CD4-positive, alpha-beta T cell treated with Interleukin-2 at 100 ng/mL for 4 hours (primary cell): ENCODE measurements around the gene FBXL15.

ENCODE experiments used
- DNase-seq: peaks from one replicate; pipeline ENCODE4 v3.0.0-alpha.2; 2020; ENCODE audit warnings: low spot score

The FBXL15 gene

GRCh38 chr10:102411341-102412255 is 9.0 kb upstream of the FBXL15 start:
- DNase-seq: no peak

DNA sequence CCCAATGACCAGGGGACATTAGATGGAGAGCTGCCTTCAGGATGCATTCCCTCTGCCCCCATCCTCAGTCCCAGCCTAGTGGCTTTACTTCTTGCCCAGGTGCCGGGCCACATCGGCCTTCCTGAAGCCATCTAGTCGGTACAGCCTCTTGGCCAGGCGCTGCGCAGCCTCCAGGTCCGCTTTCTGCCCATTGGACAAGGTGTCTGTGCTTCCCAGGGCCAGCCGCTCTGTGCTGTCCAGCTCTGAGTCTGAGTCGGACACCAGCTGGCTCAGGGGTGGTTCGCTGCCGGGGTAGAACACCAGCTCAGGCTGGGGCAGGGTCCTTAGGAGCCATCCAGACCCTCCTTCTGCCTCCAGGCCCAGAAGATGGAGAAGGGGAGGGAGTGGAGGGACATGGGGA is 8.3 kb upstream of the FBXL15 start:
- no peak for DNase-seq

- DNase-seq: peak; percentile 46
These were observed 7.5 kb upstream of the FBXL15 start for GRCh38 chr10:102413053-102413705.

- no peak for DNase-seq
These were observed 6.7 kb upstream of the FBXL15 start for GRCh38 chr10:102413806-102414561.

GRCh38 chr10:102414749-102415148 is 5.9 kb upstream of the FBXL15 start:
- no peak for DNase-seq

DNA sequence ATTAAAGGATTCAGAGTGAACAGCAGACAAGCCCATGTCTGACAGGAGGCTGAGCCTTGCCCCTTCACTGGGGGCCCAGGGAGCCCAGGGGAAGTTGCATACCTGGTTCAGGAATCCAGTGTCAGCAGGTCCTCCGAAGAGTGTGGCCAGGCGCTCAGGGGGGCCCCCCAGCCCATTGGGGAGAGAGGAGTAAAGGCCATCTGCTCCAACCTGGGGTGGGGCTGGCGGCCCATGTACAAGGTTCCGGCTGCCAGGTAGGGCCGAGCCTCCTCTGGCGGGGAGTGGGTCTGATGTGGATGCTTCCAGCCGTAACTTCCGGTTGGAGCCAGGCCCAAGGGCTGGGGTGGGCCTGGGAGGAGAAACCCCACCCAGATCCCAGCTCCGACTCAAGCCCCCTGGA is 4.4 kb upstream of the FBXL15 start:
- DNase-seq: no peak

DNA sequence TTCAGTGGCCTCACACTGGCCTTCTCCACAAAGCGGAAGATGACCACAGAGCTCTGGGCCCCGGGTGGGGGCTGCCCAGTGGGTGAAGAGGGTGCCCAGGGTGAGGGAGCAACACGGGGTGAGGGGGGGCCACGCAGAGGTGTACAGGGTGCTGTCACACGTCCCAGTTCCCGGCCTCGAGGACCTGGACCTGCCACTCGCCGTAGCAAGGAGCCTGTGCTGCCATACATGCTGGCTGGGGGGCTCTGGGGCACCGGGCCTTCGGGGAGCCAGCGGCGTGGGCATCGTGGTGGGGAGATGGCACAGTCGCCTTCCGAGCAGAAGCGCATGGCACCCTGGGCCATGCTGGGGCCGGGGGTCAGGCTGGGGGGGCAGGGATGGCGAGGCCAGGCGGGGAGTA is 3.9 kb upstream of the FBXL15 start:
- no peak for DNase-seq

DNA sequence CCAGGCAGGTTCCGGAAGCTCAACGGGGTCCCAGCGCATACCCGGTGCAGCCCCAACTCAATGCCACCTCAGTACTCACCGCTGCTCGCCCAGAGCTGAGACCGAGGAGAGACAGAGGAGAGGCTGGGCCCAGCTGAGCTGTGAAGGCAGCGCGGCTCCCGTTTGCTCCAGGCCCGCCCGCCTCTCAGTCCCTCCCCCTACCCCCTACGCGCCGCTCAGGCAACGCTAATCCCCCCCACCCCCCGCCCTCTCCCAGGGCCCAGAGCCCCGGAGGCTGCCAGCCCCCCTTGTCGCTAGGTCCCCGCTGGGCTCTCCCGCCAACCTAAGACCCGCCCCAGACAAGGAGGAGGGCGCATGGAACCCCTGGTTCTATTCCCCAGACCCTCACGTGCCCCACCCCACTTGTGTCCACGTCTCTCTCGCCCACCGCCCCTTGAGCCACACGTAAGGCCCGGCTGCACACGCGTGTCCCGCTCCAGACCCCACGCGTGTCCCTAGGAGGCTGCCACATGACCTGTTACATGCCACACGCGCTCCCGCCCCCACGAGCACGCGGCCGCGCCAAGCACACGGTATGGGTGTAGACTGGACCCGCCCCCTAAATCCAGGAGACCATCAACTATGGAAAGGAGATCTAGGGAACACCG is 1.9 kb upstream of the FBXL15 start, which contains the start of gene PSD:
Gene PSD, minus strand, starts transcription at position 164 of the 647 bp plus-strand sequence. CDS start 1,747 bp downstream, outside the sequence.
- DNase-seq: no peak

DNA sequence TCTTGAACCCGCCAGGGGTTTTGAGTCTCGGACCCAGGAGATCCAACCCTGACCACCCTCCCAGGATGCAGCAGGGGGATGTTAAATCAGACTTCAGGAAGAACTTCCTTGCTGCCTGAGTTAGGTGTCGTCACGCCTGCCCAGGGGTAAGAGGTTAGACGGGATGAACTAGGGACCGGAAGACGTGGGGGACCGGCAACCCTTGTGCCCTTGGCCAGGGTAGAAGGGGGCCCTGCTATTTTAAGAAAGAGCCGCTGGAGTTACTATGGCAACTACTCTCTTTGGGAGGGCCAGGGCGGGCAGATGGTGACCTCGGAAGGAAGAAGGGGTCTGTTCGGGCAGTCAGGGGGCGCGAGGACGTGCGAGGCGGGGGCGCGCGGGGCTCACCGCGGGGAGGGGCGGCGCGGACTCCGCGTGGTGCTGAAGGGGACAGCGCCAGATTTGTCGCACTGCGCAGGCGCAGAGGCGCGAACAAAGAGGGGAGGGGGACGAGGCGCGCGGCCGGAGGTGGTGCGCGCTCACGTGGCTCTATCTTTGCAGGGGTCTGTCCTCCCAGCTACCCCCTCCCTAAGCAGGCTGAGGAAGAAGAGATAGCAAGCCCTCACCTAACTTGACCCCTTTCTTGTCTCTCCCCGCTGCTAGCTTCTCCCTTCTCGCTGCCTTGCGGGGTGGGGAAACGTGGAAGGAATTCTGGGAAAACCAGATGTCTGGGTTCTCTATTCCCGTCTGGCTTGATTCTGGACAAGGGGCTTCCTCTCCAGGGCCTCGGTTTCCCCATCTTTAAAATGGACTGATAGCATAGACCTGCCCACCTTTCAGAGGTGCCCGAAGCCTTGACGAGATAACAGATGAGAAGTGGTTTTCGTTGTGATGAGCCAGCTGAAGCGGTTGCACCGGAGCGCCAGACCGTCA is 1.1 kb upstream of the FBXL15 start:
- DNase-seq: peak; percentile 68

- no peak for DNase-seq
These were observed 389 bp upstream of the FBXL15 start for GRCh38 chr10:102420181-102420713.

- DNase-seq: no peak
These were observed 796 bp downstream of the FBXL15 start for GRCh38 chr10:102421507-102421756.

DNA sequence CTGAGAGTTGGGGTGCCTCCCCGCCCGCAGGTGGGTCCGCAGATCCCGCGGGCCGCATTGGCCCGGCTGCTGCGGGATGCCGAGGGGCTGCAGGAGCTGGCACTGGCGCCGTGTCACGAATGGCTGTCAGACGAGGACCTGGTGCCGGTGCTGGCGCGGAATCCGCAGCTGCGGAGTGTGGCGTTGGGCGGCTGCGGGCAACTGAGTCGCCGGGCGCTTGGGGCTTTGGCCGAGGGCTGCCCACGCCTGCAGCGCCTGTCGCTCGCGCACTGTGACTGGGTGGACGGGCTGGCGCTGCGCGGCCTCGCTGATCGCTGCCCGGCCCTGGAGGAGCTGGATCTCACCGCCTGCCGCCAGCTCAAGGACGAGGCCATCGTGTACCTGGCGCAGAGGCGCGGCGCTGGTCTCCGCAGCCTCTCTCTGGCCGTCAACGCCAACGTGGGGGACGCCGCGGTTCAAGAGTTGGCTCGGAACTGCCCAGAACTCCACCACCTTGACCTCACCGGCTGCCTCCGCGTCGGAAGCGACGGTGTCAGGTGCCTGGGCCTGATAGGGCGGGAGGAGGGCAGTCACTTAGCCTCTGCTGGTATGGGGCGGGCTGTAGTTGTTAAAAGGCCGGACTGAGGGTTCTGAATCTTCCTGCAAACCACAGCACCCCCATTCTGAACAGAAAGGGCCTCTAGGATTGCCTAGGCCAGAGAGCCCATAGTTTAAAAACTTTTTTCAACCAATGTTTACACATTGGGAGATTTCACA is 1.3 kb downstream of the FBXL15 start:
- DNase-seq: no peak

- peak; percentile 53 for DNase-seq
These were observed 2.0 kb downstream of the FBXL15 start for GRCh38 chr10:102422545-102423129.

- DNase-seq: no peak
These were observed 2.8 kb downstream of the FBXL15 start for GRCh38 chr10:102423372-102423968.

GRCh38 chr10:102424145-102424544 is 3.5 kb downstream of the FBXL15 start:
- no peak for DNase-seq

DNA sequence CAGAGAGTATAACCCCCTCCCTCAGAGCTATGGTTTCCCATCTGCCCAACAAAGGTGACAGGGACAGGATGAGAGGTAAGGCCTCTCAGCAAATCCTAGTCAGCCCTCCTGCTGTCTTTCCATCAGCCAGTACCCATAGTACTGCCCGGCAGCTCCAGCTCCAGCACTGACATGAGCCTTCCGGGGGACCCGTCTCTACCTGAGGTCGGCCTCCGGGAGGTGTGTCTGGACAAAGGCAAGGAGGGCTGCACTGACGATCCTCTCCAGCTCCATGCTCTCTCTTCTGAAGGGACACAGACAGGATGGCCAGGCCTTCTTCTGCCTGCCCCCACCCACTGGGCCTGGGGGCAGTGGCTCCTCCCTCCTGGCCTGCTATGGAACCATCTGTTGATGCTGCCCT is 4.3 kb downstream of the FBXL15 start:
- DNase-seq: no peak

DNA sequence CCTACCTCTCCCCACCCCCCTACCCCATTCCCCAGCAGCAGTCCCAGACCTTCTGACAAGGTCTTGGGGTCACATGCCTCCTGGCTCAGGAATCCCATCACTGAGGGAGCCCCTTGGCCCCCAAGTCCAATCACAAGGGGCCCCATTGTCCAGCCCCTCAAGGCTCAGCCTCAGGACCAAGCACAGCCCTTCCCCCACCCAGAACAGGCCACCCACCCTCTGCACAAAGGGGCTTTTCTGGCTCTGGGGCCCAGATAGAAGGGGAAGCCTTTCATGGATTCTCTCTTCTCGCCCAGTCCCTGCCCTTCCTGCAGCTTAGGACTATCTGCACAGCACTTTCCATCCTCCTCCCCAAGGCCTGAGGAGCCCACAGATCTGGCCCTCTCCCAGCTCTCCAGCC is 4.8 kb downstream of the FBXL15 start:
- DNase-seq: no peak

DNA sequence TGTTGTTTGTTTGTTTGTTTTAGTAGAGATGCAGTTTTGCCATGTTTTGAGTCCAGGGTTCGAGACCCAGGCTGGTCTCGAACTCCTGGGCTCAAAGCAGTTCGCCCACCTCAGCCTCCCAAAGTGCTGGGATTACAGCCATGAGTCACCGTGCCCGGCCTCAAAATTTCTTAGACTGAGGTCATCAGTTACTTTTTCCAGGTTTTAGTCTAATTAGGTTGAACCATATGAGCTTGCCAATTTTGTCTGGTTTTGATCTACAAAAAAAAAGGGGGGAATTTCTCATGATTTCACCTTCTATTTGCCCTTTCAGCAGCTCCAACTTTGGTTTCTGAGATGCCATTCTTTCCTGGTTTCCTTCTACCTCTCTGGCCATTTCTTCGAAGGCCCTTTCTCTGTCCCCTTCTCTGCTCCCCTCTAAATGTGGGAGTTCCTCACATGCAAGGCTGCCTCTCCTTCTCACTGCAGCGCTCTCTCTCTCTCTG is 6.2 kb downstream of the FBXL15 start:
- DNase-seq: no peak

DNA sequence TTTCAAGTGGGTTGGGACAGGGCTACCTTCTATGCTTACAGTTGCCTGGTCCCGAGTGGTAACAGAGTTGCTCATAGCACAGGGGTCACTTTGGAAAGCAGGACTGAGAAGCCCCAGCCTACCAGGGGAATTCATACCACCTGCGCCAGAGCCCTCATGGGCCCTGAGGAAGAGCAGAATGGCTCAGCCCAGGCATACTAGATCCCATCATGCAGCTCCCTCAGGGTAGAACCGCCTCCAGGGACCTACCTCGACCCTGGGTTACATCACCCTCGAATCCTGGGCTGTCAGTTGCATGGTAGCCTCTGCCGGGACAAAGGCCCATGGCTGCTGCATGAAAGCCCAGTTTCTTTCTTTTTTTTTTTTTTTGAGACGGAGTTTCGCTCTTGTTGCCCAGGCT is 8.8 kb downstream of the FBXL15 start:
- no peak for DNase-seq
